Thoracic aorta (tissue), 2 donors: Measurements from ENCODE around the gene HORMAD1. TPM values are rescaled to one million over a fixed set of nuclear protein-coding genes. Genes with fewer than 3 reads are reported as not detected.

Experiments
- ATAC-seq: fragments of 150-250 bp; one replicate; pipeline ENCODE4 v1.8.0; 2017; ENCODE audit warnings: low read depth; ENCODE audit not compliant: insufficient number of reproducible peaks, low FRiP score
- DNase-seq: peaks from one replicate; pipeline ENCODE4 v3.0.0-alpha.2; 2020; ENCODE audit warnings: low spot score
- H3K27ac ChIP-seq, 2 donors: fragments of 200-600 bp; sonication (generic); 1 replicate in 1 of 2; 2 replicates in 1 of 2; pipeline ENCODE4 v1.5.1; 2016; ENCODE audit warnings: mild to moderate bottlenecking in 2 of 2, moderate library complexity in 2 of 2
- H3K27me3 ChIP-seq: fragments of 200-600 bp; sonication (generic); replicated peaks from 2 replicates; pipeline ENCODE4 v1.6.0; 2016; ENCODE audit warnings: mild to moderate bottlenecking; ENCODE audit not compliant: insufficient read depth
- H3K36me3 ChIP-seq: fragments of 200-600 bp; sonication (generic); one replicate; pipeline ENCODE4 v1.5.1; 2016
- H3K4me1 ChIP-seq, 2 donors: fragments of 200-600 bp; sonication (generic); 1 replicate in 1 of 2; 2 replicates in 1 of 2; pipeline versions ENCODE4 v1.5.1 to v1.6.0; 2016; ENCODE audit warnings: low read depth in 2 of 2, mild to moderate bottlenecking in 1 of 2; ENCODE audit not compliant: control insufficient read depth in 1 of 2
- H3K4me3 ChIP-seq: fragments of 200-600 bp; sonication (generic); 2 replicates; pipeline ENCODE4 v1.5.1; 2016; ENCODE audit warnings: mild to moderate bottlenecking
- H3K9me3 ChIP-seq: fragments of 200-600 bp; sonication (generic); 2 replicates; pipeline ENCODE4 v1.5.1; 2016
- total RNA-seq, 2 donors: library from RNA; depleted of rRNA; stranded (reverse); fragments of >200 nt; gene quantifications; one replicate each; pipeline versions ENCODE4 v1.1.0 to v1.2.3, GENCODE V29; 2016
- TF ChIP-seq, protein P1 (sequence below): fragments of 200-600 bp; sonication (generic); IDR thresholded peaks from one replicate; pipeline ENCODE4 v1.5.1; 2019; ENCODE audit warnings: antibody characterized with exemption

The HORMAD1 gene
- total RNA-seq, 2 donors from 2014 or later, result not detected

DNA sequence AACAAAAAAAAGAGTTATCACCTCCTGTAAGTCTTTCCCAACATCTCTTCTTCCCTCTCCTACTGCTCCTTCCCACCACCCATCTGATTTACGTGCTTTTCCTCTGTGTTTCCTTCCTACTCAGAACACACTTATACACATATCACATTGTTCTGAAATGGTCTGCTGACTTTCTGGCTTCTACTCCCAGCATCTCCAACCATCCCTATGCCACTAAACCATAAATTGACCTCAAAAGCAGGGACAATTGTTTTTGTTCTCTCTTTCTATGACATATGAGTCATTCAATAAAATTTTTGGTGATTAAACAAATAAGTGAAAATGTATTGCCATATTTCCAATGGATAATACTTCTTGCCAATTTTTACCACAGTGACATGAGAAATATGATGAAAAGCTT lies 31.9 kb downstream of the HORMAD1 start:
- no peak for ATAC-seq
- Histone ChIP-seq H3K36me3 (peaks cover 9% of the 10 kb centered on the region), H3K4me1 (peaks cover 0 to 3% of the 10 kb centered on the region in 2 donors), H3K9me3 (no peaks in the 10 kb centered on the region), H3K27me3 (no peaks in the 10 kb centered on the region), H3K27ac (no peak overlapping the region), H3K4me3 (no peak overlapping the region)
- no peak for DNase-seq
- TF ChIP-seq, protein P1, sequence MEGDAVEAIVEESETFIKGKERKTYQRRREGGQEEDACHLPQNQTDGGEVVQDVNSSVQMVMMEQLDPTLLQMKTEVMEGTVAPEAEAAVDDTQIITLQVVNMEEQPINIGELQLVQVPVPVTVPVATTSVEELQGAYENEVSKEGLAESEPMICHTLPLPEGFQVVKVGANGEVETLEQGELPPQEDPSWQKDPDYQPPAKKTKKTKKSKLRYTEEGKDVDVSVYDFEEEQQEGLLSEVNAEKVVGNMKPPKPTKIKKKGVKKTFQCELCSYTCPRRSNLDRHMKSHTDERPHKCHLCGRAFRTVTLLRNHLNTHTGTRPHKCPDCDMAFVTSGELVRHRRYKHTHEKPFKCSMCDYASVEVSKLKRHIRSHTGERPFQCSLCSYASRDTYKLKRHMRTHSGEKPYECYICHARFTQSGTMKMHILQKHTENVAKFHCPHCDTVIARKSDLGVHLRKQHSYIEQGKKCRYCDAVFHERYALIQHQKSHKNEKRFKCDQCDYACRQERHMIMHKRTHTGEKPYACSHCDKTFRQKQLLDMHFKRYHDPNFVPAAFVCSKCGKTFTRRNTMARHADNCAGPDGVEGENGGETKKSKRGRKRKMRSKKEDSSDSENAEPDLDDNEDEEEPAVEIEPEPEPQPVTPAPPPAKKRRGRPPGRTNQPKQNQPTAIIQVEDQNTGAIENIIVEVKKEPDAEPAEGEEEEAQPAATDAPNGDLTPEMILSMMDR, result no peak

DNA sequence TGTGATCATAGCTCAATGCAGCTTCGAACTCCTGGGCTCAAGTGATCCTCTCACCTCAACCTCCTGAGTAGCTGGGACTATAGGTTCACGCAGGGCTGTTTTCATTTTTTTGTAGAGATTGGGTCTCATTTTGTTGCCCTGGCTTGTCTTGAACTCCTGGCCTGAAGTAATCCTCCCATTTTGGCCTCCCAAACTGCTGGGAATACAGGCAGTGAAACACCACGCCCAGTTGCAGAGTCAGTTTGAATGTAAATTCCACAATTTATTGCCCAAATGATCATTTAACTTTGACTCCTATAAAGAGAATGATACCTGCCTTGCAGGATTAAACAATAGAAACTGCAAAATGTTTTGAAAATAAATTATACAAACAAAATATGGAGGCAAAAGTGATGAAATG lies 34.4 kb downstream of the HORMAD1 start:
- H3K36me3 ChIP-seq, result peaks cover 9% of the 10 kb centered on the region
- TF ChIP-seq, protein P1, result no peak
- no peak for ATAC-seq

DNA sequence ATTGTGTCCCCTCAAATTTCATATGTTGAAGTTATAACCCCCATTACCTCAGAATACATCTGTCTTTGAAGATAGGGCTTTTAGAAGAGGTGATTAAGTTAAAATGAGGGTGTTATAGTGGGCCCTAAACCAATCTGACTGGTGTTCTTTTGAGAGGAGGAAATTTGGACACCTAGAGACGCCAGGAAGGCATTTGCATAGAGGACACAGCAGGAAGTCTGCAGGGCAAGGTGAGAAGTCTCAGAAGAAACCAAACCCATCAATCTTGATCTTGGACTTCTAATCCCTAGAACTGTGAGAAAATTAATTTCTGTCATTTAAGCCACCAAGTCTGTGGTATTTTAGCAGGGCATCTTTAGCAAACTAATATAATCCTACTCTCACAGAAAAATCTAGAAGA lies 36.8 kb downstream of the HORMAD1 start:
- no peak overlapping the region for H3K27ac ChIP-seq
- H3K36me3 ChIP-seq, result peaks cover 9% of the 10 kb centered on the region
- H3K9me3 ChIP-seq, result no peaks in the 10 kb centered on the region
- no peaks in the 10 kb centered on the region for H3K4me1 ChIP-seq
- ATAC-seq, result no peak
- no peak for DNase-seq
- no peak overlapping the region for H3K4me3 ChIP-seq
- H3K27me3 ChIP-seq, result no peaks in the 10 kb centered on the region
- TF ChIP-seq, protein P1, result no peak

More for the DNA sequence above, 34.4 kb downstream of the HORMAD1 start:
- Histone ChIP-seq H3K27ac (no peak overlapping the region), H3K27me3 (no peaks in the 10 kb centered on the region), H3K4me1 (no peaks in the 10 kb centered on the region), H3K9me3 (no peaks in the 10 kb centered on the region), H3K4me3 (no peak overlapping the region)
- DNase-seq, result no peak

DNA sequence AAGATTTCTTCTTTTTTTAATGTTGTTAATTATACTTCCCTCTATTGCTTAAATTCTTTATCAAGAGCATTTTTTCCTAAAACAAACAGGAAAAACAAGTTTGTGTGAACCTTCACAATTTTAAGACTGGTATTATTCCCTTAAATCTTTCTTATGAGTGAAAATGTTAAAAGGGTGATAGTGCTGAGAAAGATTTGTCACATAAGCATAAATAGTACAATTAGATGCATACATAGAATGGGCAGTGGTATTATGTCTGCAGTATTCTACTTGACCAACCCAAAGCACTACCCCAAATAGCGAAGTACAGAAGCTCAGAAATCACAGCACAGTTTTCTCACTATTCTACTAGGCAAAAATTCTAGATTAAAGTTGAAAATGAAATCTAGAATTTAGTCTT lies 41.7 kb downstream of the HORMAD1 start:
- H3K9me3 ChIP-seq, result no peaks in the 10 kb centered on the region
- H3K36me3 ChIP-seq, result no peaks in the 10 kb centered on the region
- no peaks in the 10 kb centered on the region for H3K27me3 ChIP-seq
- no peak overlapping the region for H3K4me3 ChIP-seq
- no peaks in the 10 kb centered on the region for H3K4me1 ChIP-seq
- no peak for DNase-seq
- no peak for ATAC-seq
- no peak overlapping the region for H3K27ac ChIP-seq
- TF ChIP-seq, protein P1, result no peak

DNA sequence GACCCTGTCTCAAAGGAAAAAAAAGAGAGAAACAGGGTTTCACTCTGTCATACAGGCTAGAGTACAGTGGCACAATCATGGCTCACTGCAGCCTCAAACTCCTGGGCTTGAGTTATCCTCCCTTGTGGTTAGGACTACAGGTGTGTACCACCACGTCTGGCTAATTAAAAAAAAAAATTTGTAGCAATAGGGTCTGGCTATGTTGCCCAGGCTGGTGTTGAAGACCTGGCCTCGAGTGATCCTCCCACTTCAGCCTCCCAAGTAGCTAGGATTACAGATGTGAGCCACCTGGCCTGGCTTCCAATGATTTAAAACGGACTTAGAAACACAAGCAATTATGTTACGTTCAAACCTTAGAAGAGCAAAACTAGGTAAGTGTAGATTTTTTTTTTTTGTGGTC lies 45.8 kb downstream of the HORMAD1 start:
- no peak overlapping the region for H3K27ac ChIP-seq

More for the DNA sequence above, 45.8 kb downstream of the HORMAD1 start:
- ATAC-seq (no peak), DNase-seq (no peak)
- H3K27me3 ChIP-seq, result no peaks in the 10 kb centered on the region
- TF ChIP-seq, protein P1, result no peak
- no peak overlapping the region for H3K4me3 ChIP-seq
- no peaks in the 10 kb centered on the region for H3K36me3 ChIP-seq
- H3K4me1 ChIP-seq, result no peaks in the 10 kb centered on the region
- H3K9me3 ChIP-seq, result no peaks in the 10 kb centered on the region
